MCF 10A (cell line): ENCODE data around the gene GDPD5. TPM values are rescaled to one million over a fixed set of nuclear protein-coding genes. Genes with fewer than 3 reads are reported as not detected.

Source experiments
- BruUV-seq: library from RNA; stranded (reverse); fragments of 400-500 nt; replicated peaks from 2 replicates; lab custom pipeline; 2021; lab: Mats Ljungman, UMichigan
- CTCF ChIA-PET: fragments of 300-600 bp; sonication (Branson Sonifier 250); formaldehyde crosslinking; extraction: SDS; loops from one replicate; lab custom pipeline; 2021; ENCODE audit warnings: antibody characterized with exemption, inconsistent platforms; lab: Yijun Ruan, JAX
- POLR2A ChIA-PET: fragments of 300-600, 350-650 bp; sonication (Branson Sonifier 250); formaldehyde crosslinking; extraction: SDS; loops from one replicate; lab custom pipeline; 2020; ENCODE audit warnings: antibody characterized with exemption, inconsistent platforms; lab: Yijun Ruan, JAX
- DNase-seq: peaks from one replicate; pipeline ENCODE4 v3.0.0-alpha.2; 2018; ENCODE audit not compliant: unreplicated experiment
- H3K27ac Mint-ChIP-seq: one replicate; pipeline ENCODE4 v1.8.0; 2022; ENCODE audit warnings: mild to moderate bottlenecking, low read depth, mixed read lengths; ENCODE audit not compliant: unreplicated experiment
- H3K27me3 Mint-ChIP-seq: one replicate; pipeline ENCODE4 v1.8.0; 2022; ENCODE audit warnings: mixed read lengths; ENCODE audit not compliant: insufficient read depth, unreplicated experiment
- H3K36me3 Mint-ChIP-seq: one replicate; pipeline ENCODE4 v1.8.0; 2022; ENCODE audit warnings: mild to moderate bottlenecking, moderate library complexity, mixed read lengths; ENCODE audit not compliant: insufficient read depth, unreplicated experiment
- H3K4me1 Mint-ChIP-seq: one replicate; pipeline ENCODE4 v1.8.0; 2022; ENCODE audit warnings: mixed read lengths; ENCODE audit not compliant: insufficient read depth, unreplicated experiment
- H3K4me3 Mint-ChIP-seq: one replicate; pipeline ENCODE4 v1.8.0; 2022; ENCODE audit warnings: mild to moderate bottlenecking, moderate library complexity, mixed read lengths; ENCODE audit not compliant: unreplicated experiment
- H3K9me3 Mint-ChIP-seq: one replicate; pipeline ENCODE4 v1.8.0; 2022; ENCODE audit warnings: mixed read lengths; ENCODE audit not compliant: unreplicated experiment
- CTCF ChIP-seq: fragments of 200-600 bp; IDR thresholded peaks from one replicate; pipeline ENCODE4 v1.8.0; 2022; ENCODE audit warnings: antibody characterized with exemption, mild to moderate bottlenecking; ENCODE audit not compliant: unreplicated experiment
- intact Hi-C: fragments of 100-400 bp; cut with micrococcal nuclease; formaldehyde crosslinking; loops from 2 replicates; pipeline ENCODE4 v1.14.1; 2022
- total RNA-seq: library from RNA; stranded (reverse); gene quantifications from 2 replicates; pipeline ENCODE4 v1.2.3, GENCODE V29; 2022

GDPD5 gene
- total RNA-seq, 1 experiment from 2014 or later: 5.6 TPM

GRCh38 chr11:75428989-75429640, 96.6 kb downstream of the GDPD5 start:
- H3K4me1 Mint-ChIP-seq: no peaks in the 10 kb centered on the region
- H3K27me3 Mint-ChIP-seq: peaks cover 33% of the 10 kb centered on the region
- TF ChIP-seq CTCF: no peak
- intact Hi-C loops: no loop called here
- no peak overlapping the region for H3K27ac Mint-ChIP-seq
- peaks cover 6% of the 10 kb centered on the region for H3K36me3 Mint-ChIP-seq
- CTCF ChIA-PET: interaction anchor here (0.7 to 1.6 kb wide), 3 partner anchors 41 to 157 kb away, joined by 3 to 6 read pairs (median 3); no protein-coding TSS in a partner anchor
- BruUV-seq: no TSS peak
- no peaks in the 10 kb centered on the region for H3K9me3 Mint-ChIP-seq
- peak overlapping the region; percentile 76 for H3K4me3 Mint-ChIP-seq
- POLR2A ChIA-PET: interaction anchor here (1.8 to 2.6 kb wide), 2 partner anchors 10 to 29 kb away, joined by 4 to 10 read pairs; no protein-coding TSS in a partner anchor
- no peak for DNase-seq

- Mint-ChIP-seq H3K27me3 (peaks cover 32% of the 10 kb centered on the region), H3K27ac (peak overlapping the region; percentile 73), H3K4me1 (no peaks in the 10 kb centered on the region), H3K9me3 (no peaks in the 10 kb centered on the region), H3K36me3 (peaks cover 6% of the 10 kb centered on the region), H3K4me3 (peak overlapping the region; percentile 76)
- no TSS peak for BruUV-seq
- DNase-seq: peak; percentile 90
- intact Hi-C loops: no loop called here
- ChIA-PET POLR2A (interaction anchor here (0.6 to 2.6 kb wide), 5 partner anchors 10 to 1020 kb away, joined by 3 to 10 read pairs (median 4); no protein-coding TSS in a partner anchor), CTCF (interaction anchor here (1.6 kb wide), 1 partner anchor 40 kb away, joined by 6 read pairs; no protein-coding TSS in a partner anchor)
- TF ChIP-seq CTCF: no peak
Measured at GRCh38 chr11:75428281-75428724, 97.4 kb downstream of the GDPD5 start.

- BruUV-seq: no TSS peak
- no peak for TF ChIP-seq CTCF
- H3K4me1 Mint-ChIP-seq: no peaks in the 10 kb centered on the region
- no peaks in the 10 kb centered on the region for H3K9me3 Mint-ChIP-seq
- no peak for DNase-seq
- H3K27ac Mint-ChIP-seq: no peak overlapping the region
- H3K4me3 Mint-ChIP-seq: no peak overlapping the region
- peaks cover 11% of the 10 kb centered on the region for H3K36me3 Mint-ChIP-seq
- H3K27me3 Mint-ChIP-seq: peaks cover 21% of the 10 kb centered on the region
- CTCF ChIA-PET: interaction anchor here (1.1 to 1.8 kb wide), 2 partner anchors 105 to 155 kb away, joined by 3 to 5 read pairs; no protein-coding TSS in a partner anchor
- POLR2A ChIA-PET: interaction anchor here (2.6 kb wide), 1 partner anchor 27 kb away, joined by 10 read pairs; no protein-coding TSS in a partner anchor
- intact Hi-C loops: no loop called here
Measured at GRCh38 chr11:75427181-75427580, 98.6 kb downstream of the GDPD5 start.

GRCh38 chr11:75426720-75427086, 99.0 kb downstream of the GDPD5 start:
- Mint-ChIP-seq H3K27ac (no peak overlapping the region), H3K4me3 (no peak overlapping the region), H3K36me3 (peaks cover 11% of the 10 kb centered on the region), H3K4me1 (no peaks in the 10 kb centered on the region), H3K9me3 (no peaks in the 10 kb centered on the region), H3K27me3 (peaks cover 16% of the 10 kb centered on the region)
- CTCF ChIA-PET: interaction anchor here (1.1 to 1.8 kb wide), 3 partner anchors 12 to 105 kb away, joined by 5 to 7 read pairs (median 5); no protein-coding TSS in a partner anchor
- BruUV-seq: no TSS peak
- POLR2A ChIA-PET: interaction anchor here (0.7 to 0.9 kb wide), 2 partner anchors 12 to 73 kb away, joined by 3 to 4 read pairs; no protein-coding TSS in a partner anchor
- intact Hi-C loops: no loop called here
- TF ChIP-seq CTCF: no peak
- DNase-seq: no peak
